Sigmoid colon (tissue), 7 donors: Measurements from ENCODE around the gene PPP2R3C. TPM values are rescaled to one million over a fixed set of nuclear protein-coding genes. Genes with fewer than 3 reads are reported as not detected.

Experiments used
- DNase-seq: peaks from one replicate; pipeline ENCODE4 v3.0.0-alpha.2; 2019
- H3K27ac ChIP-seq, 4 donors: fragments of 200-600 bp; sonication (generic); one replicate each; pipeline ENCODE4 v1.5.1; 2016 to 2019; ENCODE audit warnings: mild to moderate bottlenecking in 1 of 4
- H3K27me3 ChIP-seq, 3 donors: fragments of 200-600 bp; sonication (generic); one replicate each; pipeline ENCODE4 v1.5.1; 2019; ENCODE audit warnings: mild to moderate bottlenecking in 1 of 3
- H3K36me3 ChIP-seq, 4 donors: fragments of 200-600 bp; sonication (generic); one replicate each; pipeline ENCODE4 v1.5.1; 2016 to 2019
- H3K4me1 ChIP-seq, 4 donors: fragments of 200-600 bp; sonication (generic); one replicate each; pipeline ENCODE4 v1.5.1; 2017 to 2019
- H3K4me3 ChIP-seq, 4 donors: fragments of 200-600 bp; sonication (generic); one replicate each; pipeline ENCODE4 v1.5.1; 2017 to 2019; ENCODE audit warnings: mild to moderate bottlenecking in 2 of 4, moderate library complexity in 1 of 4
- H3K9me3 ChIP-seq, 4 donors: fragments of 200-600 bp in 3 of 4; sonication (generic) in 3 of 4; one replicate each; pipeline versions ENCODE4 v1.5.1 to v1.6.1; 2013 to 2019
- EP300 ChIP-seq, 4 donors: sonication (generic); formaldehyde crosslinking; IDR thresholded peaks; one replicate each; pipeline ENCODE4 v1.6.1; 2017; ENCODE audit warnings: antibody characterized with exemption in 4 of 4
- POLR2A ChIP-seq, 2 donors: fragments of 450-650 bp; IDR thresholded peaks; one replicate each; pipeline ENCODE4 v1.6.1; 2016; ENCODE audit warnings: antibody characterized with exemption in 2 of 2, mild to moderate bottlenecking in 2 of 2, moderate library complexity in 2 of 2
- POLR2AphosphoS5 ChIP-seq, 4 donors: sonication (generic); formaldehyde crosslinking; IDR thresholded peaks; one replicate each; pipeline ENCODE4 v1.6.1; 2017; ENCODE audit warnings: antibody characterized with exemption in 4 of 4
- WGBS, 2 donors: extraction: QIAGEN DNeasy Blood & Tissue Kit; methylation state at CpG; one replicate each; pipeline ENCODE4 v1.1.7; 2013; 5-methylcytosine and 5-hydroxymethylcytosine counted together
- intact Hi-C: fragments of 100-400 bp; cut with DNase I; formaldehyde crosslinking; loops from one replicate; pipeline ENCODE4 v1.15.1; 2023
- polyA plus RNA-seq, 3 donors: library from polyadenylated mRNA; stranded (reverse); fragments of 200-250 nt; gene quantifications; one replicate each; pipeline ENCODE4 v1.2.3, GENCODE V29; 2013
- total RNA-seq, 4 donors: library from RNA; depleted of rRNA; stranded (reverse); fragments of >200 nt; gene quantifications; one replicate each; pipeline ENCODE4 v1.1.0, GENCODE V29; 2016
- TF ChIP-seq, protein P1 (sequence below), 4 experiments: fragments of 450-650 bp in 3 of 4; fragments of 200-600 bp in 1 of 4; IDR thresholded peaks; one replicate each; pipeline ENCODE4 v1.5.1; 2016 to 2019; ENCODE audit warnings: antibody characterized with exemption in 4 of 4, mild to moderate bottlenecking in 3 of 4, moderate library complexity in 2 of 4
- donor health status: healthy with polysubstance abuse.
- donor health status: Bipolar disorder and iron deficiency.
- donor health status: healthy.

The PPP2R3C gene
- total and polyA plus RNA-seq, 7 donors: 22.1 to 50.9 (median 42.5) TPM

GRCh38 chr14:35144029-35144428, 22.2 kb upstream of the PPP2R3C start:
- no peak overlapping the region for H3K4me3 ChIP-seq
- DNase-seq: no peak
- no peak overlapping the region for H3K27ac ChIP-seq
- no peaks in the 10 kb centered on the region for H3K9me3 ChIP-seq
- no peak for TF ChIP-seq POLR2A (IDR thresholded peaks at IDR 0.05)
- TF ChIP-seq, protein P1, sequence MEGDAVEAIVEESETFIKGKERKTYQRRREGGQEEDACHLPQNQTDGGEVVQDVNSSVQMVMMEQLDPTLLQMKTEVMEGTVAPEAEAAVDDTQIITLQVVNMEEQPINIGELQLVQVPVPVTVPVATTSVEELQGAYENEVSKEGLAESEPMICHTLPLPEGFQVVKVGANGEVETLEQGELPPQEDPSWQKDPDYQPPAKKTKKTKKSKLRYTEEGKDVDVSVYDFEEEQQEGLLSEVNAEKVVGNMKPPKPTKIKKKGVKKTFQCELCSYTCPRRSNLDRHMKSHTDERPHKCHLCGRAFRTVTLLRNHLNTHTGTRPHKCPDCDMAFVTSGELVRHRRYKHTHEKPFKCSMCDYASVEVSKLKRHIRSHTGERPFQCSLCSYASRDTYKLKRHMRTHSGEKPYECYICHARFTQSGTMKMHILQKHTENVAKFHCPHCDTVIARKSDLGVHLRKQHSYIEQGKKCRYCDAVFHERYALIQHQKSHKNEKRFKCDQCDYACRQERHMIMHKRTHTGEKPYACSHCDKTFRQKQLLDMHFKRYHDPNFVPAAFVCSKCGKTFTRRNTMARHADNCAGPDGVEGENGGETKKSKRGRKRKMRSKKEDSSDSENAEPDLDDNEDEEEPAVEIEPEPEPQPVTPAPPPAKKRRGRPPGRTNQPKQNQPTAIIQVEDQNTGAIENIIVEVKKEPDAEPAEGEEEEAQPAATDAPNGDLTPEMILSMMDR (IDR thresholded peaks at IDR 0.05): no peak
- no peak for TF ChIP-seq EP300 (IDR thresholded peaks at IDR 0.05)
- no peak for TF ChIP-seq POLR2AphosphoS5 (IDR thresholded peaks at IDR 0.05)
- no peaks in the 10 kb centered on the region for H3K4me1 ChIP-seq
- H3K27me3 ChIP-seq: no peaks in the 10 kb centered on the region
- WGBS, 2 donors: 96 to 97% methylated on average over 1 of the region's 1 CpG
- intact Hi-C loops: loop anchor here (10.0 kb wide), 1 partner anchor 71 kb away; no protein-coding TSS in a partner anchor
- peaks cover 0 to 8% (median 0%) of the 10 kb centered on the region in 4 donors for H3K36me3 ChIP-seq

DNA sequence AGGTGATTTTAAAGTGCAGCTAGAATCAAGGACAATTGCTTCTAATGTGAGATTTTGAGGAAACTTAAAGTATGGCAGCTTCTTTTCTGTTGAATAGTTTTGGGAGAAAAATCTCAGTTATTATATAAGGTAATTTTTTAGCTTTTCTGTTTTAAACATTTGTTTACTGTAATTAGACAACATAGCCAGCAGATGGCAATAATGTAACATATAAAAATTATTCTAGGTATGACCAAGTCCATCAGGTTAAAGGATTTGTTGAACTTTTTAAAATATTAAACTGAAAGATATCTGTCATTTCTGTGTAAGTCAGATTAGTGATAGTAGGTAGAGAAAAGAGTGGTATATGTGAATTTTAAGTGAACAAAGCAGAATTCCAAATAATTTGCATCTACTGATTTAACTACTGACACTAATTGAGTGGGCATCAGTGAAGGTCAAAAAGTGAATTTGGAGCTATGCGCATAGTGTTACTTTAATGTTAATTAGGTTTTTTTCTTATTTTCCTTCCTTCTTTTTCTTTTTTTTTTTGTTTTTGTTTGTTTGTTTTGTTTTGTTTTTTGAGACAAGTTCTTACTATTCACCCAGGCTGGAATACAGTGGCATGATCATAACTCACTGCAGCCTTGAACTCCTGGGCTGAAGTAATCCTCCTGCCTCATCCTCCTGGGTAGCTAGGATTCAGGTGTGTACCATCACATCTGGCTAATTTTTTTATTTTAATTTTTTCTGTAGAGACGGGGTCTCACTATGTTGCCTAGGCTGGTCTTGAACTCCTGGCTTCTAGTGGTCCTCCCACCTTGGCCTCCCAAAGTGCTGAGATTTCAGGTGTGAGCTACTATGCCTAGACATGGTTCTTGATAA, 19.2 kb upstream of the PPP2R3C start:
- no peaks in the 10 kb centered on the region for H3K4me1 ChIP-seq
- intact Hi-C loops: loop anchor here (2.0 to 10.0 kb wide), 2 partner anchors 74 to 272 kb away; no protein-coding TSS in a partner anchor
- no peak overlapping the region for H3K4me3 ChIP-seq
- DNase-seq: no peak
- TF ChIP-seq, protein P1 (IDR thresholded peaks at IDR 0.05): peak in 3 of 4 experiments; percentile 8 to 38 (median 20)
- TF ChIP-seq EP300 (IDR thresholded peaks at IDR 0.05): no peak
- no peaks in the 10 kb centered on the region for H3K9me3 ChIP-seq
- WGBS, 2 donors: 98 to 99% methylated on average over 2 of the region's 2 CpGs
- H3K27ac ChIP-seq: no peak overlapping the region
- H3K27me3 ChIP-seq: no peaks in the 10 kb centered on the region
- peaks cover 0 to 8% (median 0%) of the 10 kb centered on the region in 4 donors for H3K36me3 ChIP-seq

DNA sequence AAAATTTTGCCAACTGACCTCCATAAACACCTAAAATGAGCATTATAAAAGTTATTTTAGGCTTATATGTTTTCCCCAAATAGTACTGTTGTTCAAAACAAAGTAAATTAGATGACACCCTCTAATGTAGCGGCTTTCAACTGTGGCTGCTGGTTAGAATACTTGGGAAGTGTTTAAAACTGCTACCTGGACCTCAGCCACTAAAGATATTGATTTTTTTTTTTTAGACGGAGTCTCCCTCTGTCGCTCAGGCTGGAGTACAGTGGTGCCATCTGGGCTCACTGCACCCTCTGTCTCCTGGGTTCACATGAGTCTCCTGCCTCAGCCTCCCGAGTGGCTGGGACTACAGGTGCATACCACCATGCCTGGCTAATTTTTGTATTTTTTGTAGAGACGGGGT, 16.8 kb upstream of the PPP2R3C start:
- no peak for TF ChIP-seq EP300 (IDR thresholded peaks at IDR 0.05)
- no peak for TF ChIP-seq POLR2A (IDR thresholded peaks at IDR 0.05)
- TF ChIP-seq POLR2AphosphoS5 (IDR thresholded peaks at IDR 0.05): no peak
- TF ChIP-seq, protein P1 (IDR thresholded peaks at IDR 0.05): no peak
- Histone ChIP-seq H3K9me3 (no peaks in the 10 kb centered on the region), H3K4me1 (no peaks in the 10 kb centered on the region), H3K4me3 (no peak overlapping the region), H3K27me3 (no peaks in the 10 kb centered on the region), H3K36me3 (peaks cover 0 to 20% (median 2%) of the 10 kb centered on the region in 4 donors), H3K27ac (no peak overlapping the region)
- intact Hi-C loops: no loop called here
- 73 to 97% methylated on average over 5 of the region's 5 CpGs for WGBS, 2 donors
- no peak for DNase-seq

DNA sequence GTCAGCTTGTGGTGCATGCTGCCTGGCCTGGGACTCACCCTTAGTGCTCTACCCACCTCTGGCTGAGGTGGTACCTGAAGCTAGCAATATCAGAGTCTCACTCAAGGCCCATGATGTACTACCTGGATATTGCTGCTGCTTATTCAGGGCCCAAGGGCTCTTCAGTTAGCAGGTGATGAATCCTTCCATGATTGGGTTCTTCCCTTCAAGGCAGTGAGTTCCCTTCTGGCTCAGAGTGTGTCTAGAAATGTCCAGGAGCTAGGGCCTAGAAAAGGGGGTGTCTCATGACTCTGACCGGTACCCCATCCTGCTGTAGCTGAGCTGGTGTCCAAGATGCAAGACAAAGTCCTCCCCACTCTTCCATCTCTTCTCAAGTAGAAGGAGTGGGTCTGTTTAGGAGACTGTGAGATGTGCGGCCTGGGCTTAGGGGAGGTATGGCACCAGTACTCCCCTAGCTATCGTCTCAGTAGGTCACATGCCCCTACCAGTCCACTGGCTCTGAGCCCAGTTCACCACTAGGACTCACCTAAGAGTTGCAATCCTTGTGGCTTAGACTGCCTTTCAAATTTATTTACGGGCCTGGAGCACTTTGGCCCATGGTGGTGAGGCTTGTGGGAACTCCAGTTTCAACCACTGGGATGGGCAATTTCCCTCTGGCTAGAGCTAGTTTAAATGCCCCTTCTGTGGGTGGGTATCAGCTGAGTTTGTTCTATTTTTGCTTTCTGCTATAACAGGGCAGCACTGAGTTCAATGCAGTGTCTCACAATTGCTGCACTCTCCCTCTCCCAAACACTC, 12.7 kb upstream of the PPP2R3C start:
- Histone ChIP-seq H3K27ac (no peak overlapping the region), H3K27me3 (no peaks in the 10 kb centered on the region), H3K4me3 (no peak overlapping the region), H3K36me3 (peaks cover 0 to 12% (median 2%) of the 10 kb centered on the region in 4 donors), H3K4me1 (no peaks in the 10 kb centered on the region), H3K9me3 (no peaks in the 10 kb centered on the region)
- TF ChIP-seq EP300 (IDR thresholded peaks at IDR 0.05) (no peak), POLR2A (IDR thresholded peaks at IDR 0.05) (no peak), POLR2AphosphoS5 (IDR thresholded peaks at IDR 0.05) (no peak)
- TF ChIP-seq, protein P1 (IDR thresholded peaks at IDR 0.05): no peak
- WGBS, 2 donors: 90% methylated on average over 4 of the region's 4 CpGs
- intact Hi-C loops: no loop called here
- DNase-seq: no peak
